T-cell (primary cell): ENCODE data around the gene SYDE1. TPM values are rescaled to one million over a fixed set of nuclear protein-coding genes. Genes with fewer than 3 reads are reported as not detected.
"Not testable (repeated sequence)": the region's sequence is repeated elsewhere in the genome, so short reads cannot be mapped to it uniquely, and the experiment has no call there.

Experiments
- ATAC-seq, 4 experiments: fragments of 200-7000 bp in 3 of 4; fragments of 150-1000 bp in 1 of 4; cut with Tn5 transposase; replicated peaks in 1 of 4; 1 replicate in 3 of 4; 2 replicates in 1 of 4; pipeline ENCODE4 v1.10.0; 2021; ENCODE audit warnings: moderate library complexity in 3 of 4, mild to moderate bottlenecking in 2 of 4, moderate number of reproducible peaks in 1 of 4
- CTCF ChIA-PET, 2 donors: fragments of 300-600 bp; sonication (Branson Sonifier 250); formaldehyde crosslinking; loops; one replicate each; lab custom pipeline; 2022; ENCODE audit warnings: antibody characterized with exemption in 2 of 2; lab: Charles Lee
- POLR2A ChIA-PET, 2 donors: fragments of 300-600 bp; sonication (Branson Sonifier 250); formaldehyde crosslinking; loops; one replicate each; lab custom pipeline; 2022; ENCODE audit warnings: antibody characterized with exemption in 2 of 2; lab: Charles Lee
- DNase-seq, 35 experiments: peaks; one replicate each; pipeline versions ENCODE4 v3.0.0 to v3.0.0-alpha.2; 2013 to 2023
- H3K27ac ChIP-seq: one replicate; pipeline ENCODE4 v1.5.1; 2013; ENCODE audit warnings: low read length
- H3K27me3 ChIP-seq, 2 experiments: replicated peaks in 1 of 2; 1 replicate in 1 of 2; 2 replicates in 1 of 2; pipeline versions ENCODE4 v1.6.1 to v1.7.0; 2013; ENCODE audit warnings: low read length in 1 of 2, mixed read lengths in 1 of 2; ENCODE audit not compliant: control insufficient read depth in 2 of 2, insufficient read depth in 2 of 2; ENCODE audit errors: extremely low read depth in 1 of 2
- H3K36me3 ChIP-seq, 2 donors: 1 replicate in 1 of 2; 2 replicates in 1 of 2; pipeline versions ENCODE4 v1.6.1 to v1.7.0; 2013; ENCODE audit warnings: low read length in 1 of 2; ENCODE audit not compliant: control insufficient read depth in 2 of 2, insufficient read depth in 1 of 2; ENCODE audit errors: extremely low read depth in 1 of 2
- H3K4me1 ChIP-seq, 2 experiments: 1 replicate in 1 of 2; 2 replicates in 1 of 2; pipeline versions ENCODE4 v1.6.1 to v1.7.0; 2013; ENCODE audit warnings: low read length in 2 of 2, mixed read lengths in 1 of 2; ENCODE audit not compliant: insufficient read depth in 2 of 2, control insufficient read depth in 1 of 2; ENCODE audit errors: extremely low read depth in 1 of 2
- H3K4me3 ChIP-seq, 2 donors: 1 replicate in 1 of 2; 2 replicates in 1 of 2; pipeline versions ENCODE4 v1.5.1 to v1.7.0; 2013; ENCODE audit warnings: mild to moderate bottlenecking in 2 of 2, low read length in 1 of 2, moderate library complexity in 1 of 2; ENCODE audit not compliant: control insufficient read depth in 1 of 2; ENCODE audit errors: extremely low read depth in 1 of 2
- H3K9me3 ChIP-seq: 2 replicates; pipeline ENCODE4 v1.7.0; 2013
- H3K27ac Mint-ChIP-seq, 2 donors: one replicate each; pipeline ENCODE4 v1.8.0; 2020 to 2021; ENCODE audit warnings: mild to moderate bottlenecking in 2 of 2, mixed read lengths in 2 of 2
- H3K27me3 Mint-ChIP-seq, 2 donors: one replicate each; pipeline ENCODE4 v1.8.0; 2021 to 2022; ENCODE audit warnings: mixed read lengths in 2 of 2
- H3K36me3 Mint-ChIP-seq: one replicate; pipeline ENCODE4 v1.8.0; 2021; ENCODE audit warnings: mixed read lengths
- H3K4me1 Mint-ChIP-seq, 3 donors: one replicate each; pipeline ENCODE4 v1.8.0; 2020 to 2022; ENCODE audit warnings: mixed read lengths in 3 of 3, mild to moderate bottlenecking in 1 of 3
- H3K4me3 Mint-ChIP-seq, 3 donors: one replicate each; pipeline ENCODE4 v1.8.0; 2020 to 2022; ENCODE audit warnings: mild to moderate bottlenecking in 3 of 3, mixed read lengths in 3 of 3, moderate library complexity in 3 of 3
- H3K9me3 Mint-ChIP-seq, 3 donors: one replicate each; pipeline ENCODE4 v1.8.0; 2020 to 2022; ENCODE audit warnings: mixed read lengths in 3 of 3
- WGBS: methylation state at CpG from one replicate; pipeline ENCODE4 v1.1.5; 2013; ENCODE audit warnings: missing lambda C conversion rate; ENCODE audit not compliant: insufficient coverage; 5-methylcytosine and 5-hydroxymethylcytosine counted together
- total RNA-seq, 35 experiments: library from RNA in 6 of 35; stranded (reverse) in 6 of 35; fragments of 120-200 nt in 1 of 35; gene quantifications; one replicate each; pipeline versions ENCODE4 v1.2.1 to v1.2.4 and lab custom pipeline; 2013 to 2026

SYDE1 gene
- under 1 TPM; 0.18 to 0.58 (median 0.26) TPM for total RNA-seq
- total RNA-seq (2013): 0.04 TPM
- total RNA-seq (lab: John Stamatoyannopoulos, UW): 0 to 1.5 (median 0.20) reads per million in 29 experiments

DNA sequence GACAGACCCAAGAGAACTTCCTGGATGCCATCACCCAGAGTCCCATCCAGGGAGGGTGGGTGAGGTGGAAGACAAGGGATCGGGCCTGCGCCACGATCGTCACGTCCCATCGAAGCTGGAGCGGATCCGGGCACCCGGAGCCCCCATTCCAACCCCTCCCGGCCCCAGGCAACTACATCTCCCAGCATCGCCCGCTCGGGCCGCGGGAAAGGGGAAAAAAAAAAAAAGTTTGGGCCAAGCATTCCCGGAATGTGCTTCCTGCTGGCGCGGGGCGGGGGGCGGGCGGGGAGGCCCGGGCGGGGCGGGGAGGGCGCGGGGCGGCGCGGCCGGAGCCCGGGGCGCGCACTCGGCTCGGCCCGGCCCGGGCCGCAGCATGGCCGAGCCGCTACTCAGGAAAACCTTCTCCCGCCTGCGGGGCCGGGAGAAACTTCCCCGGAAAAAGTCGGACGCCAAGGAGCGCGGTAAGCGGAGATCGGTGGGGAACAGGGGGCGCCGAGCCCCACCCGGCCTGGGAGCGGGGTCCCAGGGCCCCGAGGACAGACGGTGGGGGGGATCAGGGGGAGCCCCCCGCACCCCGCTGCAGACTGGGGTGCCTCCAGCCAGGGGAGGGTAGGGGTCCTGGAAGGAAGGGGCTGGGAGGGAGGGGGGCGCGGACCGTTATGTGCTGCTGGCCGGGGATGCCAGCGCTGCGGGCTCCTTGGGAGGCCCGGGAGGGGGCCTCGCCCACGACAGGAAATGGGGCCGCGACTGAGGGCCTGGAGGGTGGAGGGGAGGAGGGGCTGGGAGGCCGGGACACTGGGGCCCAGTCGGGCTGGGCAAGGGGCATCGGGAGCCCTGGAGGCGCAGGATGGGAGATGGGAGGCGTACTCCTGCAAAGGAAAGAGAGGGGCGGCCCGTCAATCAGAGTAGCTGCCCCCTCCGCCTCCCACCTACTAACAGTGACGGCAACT, at the start of gene SYDE1:
Gene SYDE1 (plus strand): TSS at position 341 of the 950 bp plus-strand sequence. CDS start 33 bp downstream, at position 374.
- Histone ChIP-seq H3K36me3 (no peaks in the 10 kb centered on the region), H3K4me1 (peaks cover 0 to 20% of the 10 kb centered on the region in 2 experiments), H3K9me3 (no peaks in the 10 kb centered on the region), H3K4me3 (peak within 1 kb of the TSS; percentile 26 to 54), H3K27ac (no peak within 1 kb of the TSS), H3K27me3 (peaks cover 0 to 37% of the 10 kb centered on the region in 2 experiments)
- 4% methylated on average over 53 of the region's 78 CpGs for WGBS
- peak in 3 of 4 experiments; percentile 40 to 75 (median 63) for ATAC-seq
- peak within 1 kb of the TSS in 1 of 2 donors; percentile 46 for H3K27ac Mint-ChIP-seq
- H3K36me3 Mint-ChIP-seq: peaks cover 6% of the 10 kb centered on the region
- POLR2A ChIA-PET: no interaction called here
- H3K27me3 Mint-ChIP-seq: peaks cover 8 to 24% of the 10 kb centered on the region in 2 donors
- H3K4me3 Mint-ChIP-seq: peak within 1 kb of the TSS; percentile 63 to 69 (median 68)
- DNase-seq: peak in 5 of 35 experiments; percentile 10 to 38 (median 17)
- CTCF ChIA-PET: no interaction called here
- H3K4me1 Mint-ChIP-seq: peaks cover 13 to 18% (median 17%) of the 10 kb centered on the region in 3 donors
- peaks cover 16% of the 10 kb centered on the region in 3 donors for H3K9me3 Mint-ChIP-seq

GRCh38 chr19:15062036-15062435, 45.2 kb upstream of the SYDE1 start:
- H3K9me3 ChIP-seq: no peaks in the 10 kb centered on the region
- no peaks in the 10 kb centered on the region for H3K4me1 ChIP-seq
- no CpG with 5 or more reads among the region's 12 CpGs for WGBS
- no peak overlapping the region for H3K27ac ChIP-seq
- Mint-ChIP-seq H3K27ac (no peak overlapping the region), H3K4me1 (no peaks in the 10 kb centered on the region), H3K4me3 (no peak overlapping the region), H3K36me3 (no peaks in the 10 kb centered on the region), H3K9me3 (peaks cover 0 to 6% (median 4%) of the 10 kb centered on the region in 3 donors), H3K27me3 (peaks cover 51 to 56% of the 10 kb centered on the region in 2 donors)
- DNase-seq (no peak), ATAC-seq (no peak)
- ChIA-PET CTCF (no interaction called here), POLR2A (no interaction called here)
- H3K36me3 ChIP-seq: no peaks in the 10 kb centered on the region
- H3K4me3 ChIP-seq: no peak overlapping the region
- peaks cover 4 to 11% of the 10 kb centered on the region in 2 experiments for H3K27me3 ChIP-seq

DNA sequence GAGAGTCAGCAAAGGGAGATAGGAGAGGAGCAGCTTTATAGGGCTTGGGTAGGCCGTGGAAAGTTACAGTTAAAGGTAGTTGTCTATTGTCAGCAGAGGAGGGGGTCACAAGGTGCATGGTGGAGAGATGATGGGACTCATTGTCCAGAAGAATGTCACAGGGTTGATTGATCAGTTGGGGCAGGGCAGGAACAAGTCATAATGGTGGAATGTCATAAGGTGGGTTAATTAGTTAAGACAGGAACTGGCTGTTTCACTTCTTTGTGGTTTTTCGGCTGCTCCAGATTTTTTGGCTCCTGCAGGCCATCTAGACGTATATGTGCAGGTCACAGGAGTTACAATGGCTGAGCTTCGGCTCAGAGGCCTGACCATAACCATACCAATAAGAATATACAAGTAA, 36.8 kb upstream of the SYDE1 start:
- WGBS: 70% methylated on average over 2 of the region's 4 CpGs
- H3K4me1 ChIP-seq, H3K36me3 Mint-ChIP-seq, H3K4me1 Mint-ChIP-seq, H3K36me3 ChIP-seq, H3K4me3 ChIP-seq, POLR2A ChIA-PET, CTCF ChIA-PET, H3K27ac Mint-ChIP-seq, H3K27ac ChIP-seq, H3K9me3 ChIP-seq, ATAC-seq, H3K27me3 ChIP-seq, H3K9me3 Mint-ChIP-seq, DNase-seq, H3K4me3 Mint-ChIP-seq: not testable (repeated sequence)
- peaks cover 14 to 17% of the 10 kb centered on the region in 2 donors for H3K27me3 Mint-ChIP-seq

DNA sequence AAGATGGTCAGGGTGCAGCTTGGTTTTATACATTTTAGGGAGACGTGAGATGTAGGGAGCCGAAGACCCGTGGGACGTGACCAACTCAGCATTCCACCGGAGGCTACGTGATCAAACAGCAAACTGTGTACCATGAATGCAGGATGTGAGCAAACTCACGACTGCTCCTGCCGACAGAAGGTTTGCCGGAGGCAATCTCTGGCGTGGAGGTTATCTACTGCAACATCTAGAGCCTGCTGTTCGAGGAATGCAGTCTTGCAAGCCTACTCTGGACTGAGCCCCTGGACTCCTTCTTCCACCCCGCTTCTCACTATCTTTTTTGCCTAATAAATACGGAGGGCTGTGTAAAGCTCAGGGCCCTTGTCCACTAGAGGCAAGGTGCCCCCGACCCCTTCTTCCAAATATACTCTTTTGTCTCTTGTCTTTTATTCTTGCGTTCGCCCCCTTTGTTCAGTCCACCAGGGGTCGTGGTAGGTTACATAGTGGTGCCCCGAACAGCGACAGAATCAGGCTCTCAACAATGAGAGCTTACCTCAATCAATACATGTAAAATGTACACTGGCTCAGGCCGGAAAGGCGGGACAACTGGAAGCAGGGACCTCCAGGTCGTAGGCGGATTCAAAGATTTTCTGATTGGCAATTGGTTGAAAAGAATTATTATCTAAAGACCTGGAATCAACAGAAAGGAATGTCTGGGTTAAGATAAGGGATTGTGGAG, 34.1 kb upstream of the SYDE1 start:
- WGBS: 78% methylated on average over 20 of the region's 23 CpGs
- CTCF ChIA-PET: interaction anchor here in 1 of 2 donors (0.6 kb wide), 1 partner anchor 48 kb away, joined by 3 read pairs; no protein-coding TSS in a partner anchor
- no peak overlapping the region for H3K27ac ChIP-seq
- no peak overlapping the region for H3K4me3 ChIP-seq
- no peaks in the 10 kb centered on the region for H3K9me3 Mint-ChIP-seq
- POLR2A ChIA-PET: no interaction called here
- H3K36me3 Mint-ChIP-seq: no peaks in the 10 kb centered on the region
- DNase-seq: no peak
- H3K27me3 ChIP-seq: peaks cover 0 to 4% of the 10 kb centered on the region in 2 experiments
- H3K4me3 Mint-ChIP-seq: no peak overlapping the region
- H3K4me1 Mint-ChIP-seq: no peaks in the 10 kb centered on the region
- no peaks in the 10 kb centered on the region for H3K36me3 ChIP-seq
- H3K9me3 ChIP-seq: no peaks in the 10 kb centered on the region
- H3K4me1 ChIP-seq: no peaks in the 10 kb centered on the region
- no peak for ATAC-seq
- no peak overlapping the region for H3K27ac Mint-ChIP-seq
- peaks cover 4 to 5% of the 10 kb centered on the region in 2 donors for H3K27me3 Mint-ChIP-seq

GRCh38 chr19:15074371-15074770, 32.8 kb upstream of the SYDE1 start:
- H3K27ac Mint-ChIP-seq: no peak overlapping the region
- CTCF ChIA-PET: no interaction called here

GRCh38 chr19:15075806-15076205, 31.4 kb upstream of the SYDE1 start:
- H3K4me3 ChIP-seq: no peak overlapping the region
- peaks cover 2 to 9% of the 10 kb centered on the region in 2 experiments for H3K27me3 ChIP-seq
- no peaks in the 10 kb centered on the region for H3K36me3 Mint-ChIP-seq
- peaks cover 8 to 11% of the 10 kb centered on the region in 2 donors for H3K27me3 Mint-ChIP-seq
- H3K27ac ChIP-seq: no peak overlapping the region
- no peak overlapping the region for H3K27ac Mint-ChIP-seq
- H3K4me3 Mint-ChIP-seq: no peak overlapping the region
- CTCF ChIA-PET: no interaction called here
- ATAC-seq (no peak), DNase-seq (no peak)
- H3K9me3 Mint-ChIP-seq: no peaks in the 10 kb centered on the region
- no peaks in the 10 kb centered on the region for H3K4me1 ChIP-seq
- no peaks in the 10 kb centered on the region for H3K36me3 ChIP-seq
- H3K9me3 ChIP-seq: no peaks in the 10 kb centered on the region
- POLR2A ChIA-PET: no interaction called here
- no CpG with 5 or more reads among the region's 4 CpGs for WGBS
- no peaks in the 10 kb centered on the region for H3K4me1 Mint-ChIP-seq

More at GRCh38 chr19:15074371-15074770, 32.8 kb upstream of the SYDE1 start:
- Histone ChIP-seq H3K36me3 (no peaks in the 10 kb centered on the region), H3K27me3 (peaks cover 2 to 4% of the 10 kb centered on the region in 2 experiments), H3K4me1 (no peaks in the 10 kb centered on the region), H3K4me3 (no peak overlapping the region), H3K27ac (no peak overlapping the region), H3K9me3 (no peaks in the 10 kb centered on the region)
- no peaks in the 10 kb centered on the region for H3K4me1 Mint-ChIP-seq
- peaks cover 8 to 11% of the 10 kb centered on the region in 2 donors for H3K27me3 Mint-ChIP-seq
- H3K36me3 Mint-ChIP-seq: no peaks in the 10 kb centered on the region
- no peak overlapping the region for H3K4me3 Mint-ChIP-seq
- WGBS: 91% methylated on average over 1 of the region's 2 CpGs
- DNase-seq (no peak), ATAC-seq (no peak)
- no peaks in the 10 kb centered on the region for H3K9me3 Mint-ChIP-seq
- POLR2A ChIA-PET: no interaction called here
